Uterus (tissue), 4 donors: ENCODE measurements around the gene TTLL1. TPM values are rescaled to one million over a fixed set of nuclear protein-coding genes. Genes with fewer than 3 reads are reported as not detected.
A peak's percentile ranks its signal among the peaks of the same experiment; 100 is the strongest.

ENCODE experiments used
- DNase-seq, 2 donors: peaks; one replicate each; pipeline ENCODE4 v3.0.0-alpha.2; 2019 to 2020
- H3K27ac ChIP-seq, 2 donors: fragments of 200-600 bp; sonication (generic); 1 replicate in 1 of 2; 2 replicates in 1 of 2; pipeline ENCODE4 v1.5.1; 2016 to 2018
- H3K27me3 ChIP-seq, 2 donors: fragments of 200-600 bp; sonication (generic); one replicate each; pipeline ENCODE4 v1.5.1; 2018 to 2019; ENCODE audit warnings: control low read depth in 1 of 2
- H3K36me3 ChIP-seq, 2 donors: fragments of 200-600 bp; sonication (generic); one replicate each; pipeline ENCODE4 v1.5.1; 2019; ENCODE audit warnings: control low read depth in 1 of 2
- H3K4me1 ChIP-seq, 2 donors: fragments of 200-600 bp; sonication (generic); one replicate each; pipeline ENCODE4 v1.5.1; 2018 to 2019; ENCODE audit warnings: control low read depth in 1 of 2
- H3K4me3 ChIP-seq, 2 donors: fragments of 200-600 bp; sonication (generic); 1 replicate in 1 of 2; 2 replicates in 1 of 2; pipeline ENCODE4 v1.5.1; 2018 to 2019; ENCODE audit warnings: mild to moderate bottlenecking in 1 of 2
- H3K9me3 ChIP-seq, 2 donors: fragments of 200-600 bp; sonication (generic); one replicate each; pipeline ENCODE4 v1.5.1; 2019; ENCODE audit warnings: control low read depth in 1 of 2
- POLR2A ChIP-seq, 2 donors: fragments of 450-650 bp; IDR thresholded peaks; one replicate each; pipeline ENCODE4 v1.6.1; 2016; ENCODE audit warnings: antibody characterized with exemption in 2 of 2, mild to moderate bottlenecking in 1 of 2, moderate library complexity in 1 of 2
- intact Hi-C: fragments of 100-400 bp; cut with DNase I; formaldehyde crosslinking; loops from one replicate; pipeline ENCODE4 v1.15.1; 2023; ENCODE audit warnings: low total_unique reads
- total RNA-seq, 4 donors: library from RNA; depleted of rRNA in 3 of 4; stranded (reverse); fragments of >200 nt in 3 of 4; gene quantifications; one replicate each; pipeline versions ENCODE4 v1.1.0 to v1.2.4, GENCODE V29; 2014 to 2023
- TF ChIP-seq, protein P1 (sequence below), 4 experiments: fragments of 200-600 bp in 2 of 4; fragments of 450-650 bp in 2 of 4; sonication (generic) in 2 of 4; IDR thresholded peaks; one replicate each; pipeline ENCODE4 v1.5.1; 2016 to 2019; ENCODE audit warnings: antibody characterized with exemption in 4 of 4, mild to moderate bottlenecking in 2 of 4, moderate library complexity in 1 of 4
- donor health status: DM: yes; HTN: yes; CAD: no.

The TTLL1 gene
- total RNA-seq, 4 donors from 2014 or later, result 3.6 to 12.5 (median 5.3) TPM

DNA sequence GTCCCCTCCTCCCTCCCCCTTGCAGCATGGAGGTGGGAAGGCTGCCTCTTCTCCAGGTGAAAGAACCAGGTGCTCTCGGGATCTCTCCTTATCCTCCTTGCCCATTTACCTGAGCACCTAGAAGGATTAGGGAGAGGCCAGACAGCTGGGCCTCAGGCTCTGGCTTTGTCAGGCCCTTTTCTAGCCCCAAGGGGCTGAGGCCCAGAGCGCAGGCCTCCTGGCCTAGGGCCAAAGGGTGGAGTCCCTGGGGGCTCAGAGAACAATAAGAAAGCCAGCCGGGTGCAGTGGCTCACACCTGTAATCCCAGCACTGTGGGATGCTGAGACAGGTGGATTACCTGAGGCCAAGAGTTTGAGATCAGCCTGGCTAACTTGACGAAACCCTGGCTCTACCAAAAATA lies 5.4 kb upstream of the TTLL1 start:
- no peaks in the 10 kb centered on the region for H3K36me3 ChIP-seq
- H3K4me1 ChIP-seq, result no peaks in the 10 kb centered on the region
- no peak overlapping the region for H3K27ac ChIP-seq
- intact Hi-C loops, result no loop called here
- no peaks in the 10 kb centered on the region for H3K27me3 ChIP-seq
- no peak for DNase-seq
- H3K9me3 ChIP-seq, result no peaks in the 10 kb centered on the region
- no peak overlapping the region for H3K4me3 ChIP-seq
- TF ChIP-seq POLR2A (IDR thresholded peaks at IDR 0.05), result no peak
- TF ChIP-seq, protein P1, sequence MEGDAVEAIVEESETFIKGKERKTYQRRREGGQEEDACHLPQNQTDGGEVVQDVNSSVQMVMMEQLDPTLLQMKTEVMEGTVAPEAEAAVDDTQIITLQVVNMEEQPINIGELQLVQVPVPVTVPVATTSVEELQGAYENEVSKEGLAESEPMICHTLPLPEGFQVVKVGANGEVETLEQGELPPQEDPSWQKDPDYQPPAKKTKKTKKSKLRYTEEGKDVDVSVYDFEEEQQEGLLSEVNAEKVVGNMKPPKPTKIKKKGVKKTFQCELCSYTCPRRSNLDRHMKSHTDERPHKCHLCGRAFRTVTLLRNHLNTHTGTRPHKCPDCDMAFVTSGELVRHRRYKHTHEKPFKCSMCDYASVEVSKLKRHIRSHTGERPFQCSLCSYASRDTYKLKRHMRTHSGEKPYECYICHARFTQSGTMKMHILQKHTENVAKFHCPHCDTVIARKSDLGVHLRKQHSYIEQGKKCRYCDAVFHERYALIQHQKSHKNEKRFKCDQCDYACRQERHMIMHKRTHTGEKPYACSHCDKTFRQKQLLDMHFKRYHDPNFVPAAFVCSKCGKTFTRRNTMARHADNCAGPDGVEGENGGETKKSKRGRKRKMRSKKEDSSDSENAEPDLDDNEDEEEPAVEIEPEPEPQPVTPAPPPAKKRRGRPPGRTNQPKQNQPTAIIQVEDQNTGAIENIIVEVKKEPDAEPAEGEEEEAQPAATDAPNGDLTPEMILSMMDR (IDR thresholded peaks at IDR 0.05), result no peak

DNA sequence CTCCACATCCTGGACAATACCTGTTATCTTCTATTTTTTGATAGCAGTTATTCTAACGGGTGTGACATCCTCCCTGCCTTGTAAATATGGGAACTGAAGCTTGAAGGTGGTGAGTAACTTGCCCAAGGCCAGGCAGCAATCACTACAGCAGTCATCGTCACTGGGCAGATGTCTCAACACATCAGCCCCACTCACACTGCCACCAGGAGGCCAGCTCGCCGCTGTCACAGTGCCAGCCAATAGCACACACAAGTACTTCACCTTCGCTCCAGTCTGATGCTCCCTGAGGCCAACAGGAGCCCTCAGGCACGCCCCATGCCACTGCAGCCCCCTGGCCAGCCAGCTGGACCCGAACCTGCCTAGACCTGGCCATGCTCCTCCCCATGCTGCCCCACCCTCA lies 4.9 kb upstream of the TTLL1 start:
- Histone ChIP-seq H3K27ac (no peak overlapping the region), H3K9me3 (no peaks in the 10 kb centered on the region), H3K36me3 (no peaks in the 10 kb centered on the region), H3K4me3 (no peak overlapping the region), H3K27me3 (no peaks in the 10 kb centered on the region), H3K4me1 (no peaks in the 10 kb centered on the region)
- DNase-seq, result no peak
- intact Hi-C loops, result no loop called here
- TF ChIP-seq, protein P1 (IDR thresholded peaks at IDR 0.05), result no peak
- TF ChIP-seq POLR2A (IDR thresholded peaks at IDR 0.05), result no peak

DNA sequence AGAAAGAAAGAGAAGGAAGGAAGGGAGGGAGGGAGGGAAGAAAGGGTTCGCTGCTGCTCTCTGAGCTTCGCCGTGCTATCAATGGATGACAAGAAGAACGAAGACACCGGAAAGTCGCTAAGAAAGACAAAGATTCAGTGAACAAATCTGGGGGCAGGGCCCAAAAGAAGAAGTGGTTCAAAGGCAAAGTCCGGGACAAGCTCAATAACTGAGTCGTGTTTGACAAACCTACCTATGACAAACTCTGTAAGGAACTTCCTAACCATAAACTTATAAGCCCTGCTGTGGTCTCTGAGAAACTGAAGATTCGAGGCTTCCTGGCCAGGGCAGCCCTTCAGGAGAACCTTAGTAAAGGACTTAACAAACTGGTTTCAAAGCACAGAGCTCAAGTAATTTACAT lies 2.9 kb upstream of the TTLL1 start:
- TF ChIP-seq, protein P1 (IDR thresholded peaks at IDR 0.05), result no peak
- no peak for TF ChIP-seq POLR2A (IDR thresholded peaks at IDR 0.05)
- Histone ChIP-seq H3K9me3 (no peaks in the 10 kb centered on the region), H3K27ac (no peak overlapping the region), H3K27me3 (no peaks in the 10 kb centered on the region), H3K4me1 (peaks cover 0 to 4% of the 10 kb centered on the region in 2 donors), H3K4me3 (no peak overlapping the region), H3K36me3 (no peaks in the 10 kb centered on the region)
- intact Hi-C loops, result no loop called here
- DNase-seq, result no peak

DNA sequence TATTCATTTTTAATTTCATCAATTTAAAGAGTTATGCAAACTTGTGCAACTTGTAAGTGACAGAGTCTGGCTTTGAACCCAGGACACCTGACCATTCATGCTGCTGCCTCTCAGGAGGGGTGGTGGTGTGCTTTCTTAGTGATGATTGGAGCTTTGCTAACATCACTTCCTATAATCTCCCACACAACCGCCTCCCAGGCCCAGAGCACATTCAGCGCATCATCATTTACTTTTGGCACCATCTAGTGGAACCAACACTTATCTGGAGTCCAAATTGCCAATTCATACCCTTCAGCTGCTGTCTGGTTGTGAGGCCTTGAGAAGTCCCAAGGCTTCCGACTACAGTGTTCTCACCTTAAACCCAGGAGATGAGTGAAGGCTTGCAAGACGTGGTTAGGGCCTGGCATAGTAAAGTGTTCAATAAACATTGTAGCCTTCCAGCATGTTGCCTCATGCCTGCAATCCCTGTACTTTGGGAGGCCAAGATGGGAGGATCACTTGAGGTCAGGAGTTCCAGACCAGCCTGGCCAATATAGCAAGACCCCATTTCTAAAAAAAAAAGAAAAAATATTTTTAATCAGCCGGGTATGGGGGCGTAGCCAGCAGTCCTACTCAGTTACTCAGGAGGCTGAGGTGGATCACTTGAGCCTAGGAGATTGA lies 1.1 kb upstream of the TTLL1 start:
- peak; percentile 36 to 58 for DNase-seq
- intact Hi-C loops, result no loop called here

DNA sequence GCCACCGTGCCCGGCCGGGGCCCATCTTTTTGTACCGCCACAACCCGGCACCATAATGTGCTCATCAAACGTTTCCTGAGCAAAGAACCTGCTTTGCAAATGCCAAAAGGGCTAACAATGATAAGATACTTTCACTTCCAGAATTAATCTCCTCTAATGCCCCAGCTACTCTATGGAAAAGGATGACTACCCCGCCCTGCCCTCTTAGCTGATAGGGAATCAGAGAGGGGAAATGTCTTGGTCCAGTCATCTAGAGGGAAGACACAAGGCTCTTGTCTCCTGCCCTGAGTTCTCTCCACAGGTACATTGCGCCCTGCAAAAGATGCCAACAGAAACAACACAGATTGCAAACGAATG lies 586 bp downstream of the TTLL1 start:
- Histone ChIP-seq H3K4me1 (peaks cover 0 to 4% of the 10 kb centered on the region in 2 donors), H3K9me3 (no peaks in the 10 kb centered on the region), H3K27ac (no peak overlapping the region), H3K4me3 (peak overlapping the region; percentile 52 to 80), H3K27me3 (no peaks in the 10 kb centered on the region), H3K36me3 (no peaks in the 10 kb centered on the region)
- intact Hi-C loops, result no loop called here
- no peak for DNase-seq
- TF ChIP-seq POLR2A (IDR thresholded peaks at IDR 0.05), result no peak
- TF ChIP-seq, protein P1 (IDR thresholded peaks at IDR 0.05), result no peak

More for the DNA sequence above, 1.1 kb upstream of the TTLL1 start:
- Histone ChIP-seq H3K27me3 (no peaks in the 10 kb centered on the region), H3K4me3 (no peak overlapping the region), H3K36me3 (no peaks in the 10 kb centered on the region), H3K27ac (no peak overlapping the region), H3K9me3 (no peaks in the 10 kb centered on the region), H3K4me1 (peaks cover 0 to 4% of the 10 kb centered on the region in 2 donors)
- no peak for TF ChIP-seq POLR2A (IDR thresholded peaks at IDR 0.05)
- TF ChIP-seq, protein P1 (IDR thresholded peaks at IDR 0.05), result peak in 3 of 4 experiments; percentile 12 to 46 (median 41)
